Activated CD8-positive, alpha-beta T cell treated with anti-CD3 and anti-CD28 coated beads for 36 hours (primary cell): ENCODE results near the gene LIPC. TPM values are rescaled to one million over a fixed set of nuclear protein-coding genes. Genes with fewer than 3 reads are reported as not detected.

Experiments used
- ATAC-seq: fragments of 200-7000 bp; cut with Tn5 transposase; one replicate; pipeline ENCODE4 v1.10.0; 2021; ENCODE audit warnings: mild to moderate bottlenecking, moderate library complexity
- CTCF ChIA-PET: fragments of 350-600 bp; sonication (Branson Sonifier 250); formaldehyde crosslinking; loops from one replicate; lab custom pipeline; 2021; ENCODE audit warnings: antibody characterized with exemption; lab: Charles Lee
- POLR2A ChIA-PET: fragments of 350-600 bp; sonication (Branson Sonifier 250); formaldehyde crosslinking; loops from one replicate; lab custom pipeline; 2021; ENCODE audit warnings: antibody characterized with exemption; lab: Charles Lee
- DNase-seq: peaks from one replicate; pipeline ENCODE4 v3.0.0-alpha.2; 2020
- H3K27ac Mint-ChIP-seq: one replicate; pipeline ENCODE4 v1.8.0; 2021; ENCODE audit warnings: mild to moderate bottlenecking, mixed read lengths
- H3K27me3 Mint-ChIP-seq: one replicate; pipeline ENCODE4 v1.8.0; 2021; ENCODE audit warnings: mixed read lengths
- H3K36me3 Mint-ChIP-seq: one replicate; pipeline ENCODE4 v1.8.0; 2021; ENCODE audit warnings: low read depth, mixed read lengths
- H3K4me1 Mint-ChIP-seq: one replicate; pipeline ENCODE4 v1.8.0; 2021; ENCODE audit warnings: low read depth, mixed read lengths
- H3K4me3 Mint-ChIP-seq: one replicate; pipeline ENCODE4 v1.8.0; 2021; ENCODE audit warnings: mild to moderate bottlenecking, moderate library complexity, mixed read lengths
- H3K9me3 Mint-ChIP-seq: one replicate; pipeline ENCODE4 v1.8.0; 2021; ENCODE audit warnings: mixed read lengths
- intact Hi-C: fragments of 100-400 bp; cut with micrococcal nuclease; formaldehyde crosslinking; loops from one replicate; pipeline ENCODE4 v1.10.0; 2022
- total RNA-seq, 2 experiments: library from RNA; stranded (reverse); gene quantifications; one replicate each; pipeline ENCODE4 v1.2.3, GENCODE V29; 2021
- TF ChIP-seq, protein P1 (sequence below): fragments of 200-600 bp; IDR thresholded peaks from one replicate; pipeline ENCODE4 v1.8.0; 2022; ENCODE audit warnings: antibody characterized with exemption, mild to moderate bottlenecking

The LIPC gene
- total RNA-seq, 2 experiments from 2014 or later, result 1.0 to 1.2 TPM

DNA sequence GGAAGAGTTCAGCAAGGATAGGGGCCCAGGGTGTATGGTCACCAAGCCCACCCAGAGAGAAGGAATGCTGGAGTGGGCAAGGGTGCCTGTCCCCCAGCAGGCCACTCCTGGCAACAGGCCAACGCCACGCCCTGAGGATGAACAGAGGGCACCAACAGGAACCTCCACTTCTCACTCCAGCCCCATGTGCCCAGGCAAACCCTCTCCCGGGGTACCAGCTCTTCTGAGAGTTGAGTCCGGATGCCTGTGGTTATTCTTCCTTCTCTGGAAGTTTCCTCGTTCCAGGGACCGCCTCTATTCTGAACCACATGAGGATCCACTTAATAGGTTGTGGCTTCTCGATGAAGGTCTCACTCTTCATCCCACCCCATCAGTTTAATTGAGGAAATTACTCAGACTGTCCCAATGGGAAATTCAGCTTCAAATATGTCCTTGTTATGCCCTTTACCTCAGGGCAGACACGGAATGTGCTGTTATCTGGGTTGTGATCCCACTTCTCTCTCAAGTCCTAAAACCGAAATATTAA is 114.3 kb downstream of the LIPC start:
- ChIA-PET CTCF (no interaction called here), POLR2A (interaction anchor here (0.6 to 1.0 kb wide), 2 partner anchors 16 to 243 kb away, joined by 3 read pairs; no protein-coding TSS in a partner anchor)
- H3K4me3 Mint-ChIP-seq, result no peak overlapping the region
- H3K9me3 Mint-ChIP-seq, result no peaks in the 10 kb centered on the region
- TF ChIP-seq, protein P1, sequence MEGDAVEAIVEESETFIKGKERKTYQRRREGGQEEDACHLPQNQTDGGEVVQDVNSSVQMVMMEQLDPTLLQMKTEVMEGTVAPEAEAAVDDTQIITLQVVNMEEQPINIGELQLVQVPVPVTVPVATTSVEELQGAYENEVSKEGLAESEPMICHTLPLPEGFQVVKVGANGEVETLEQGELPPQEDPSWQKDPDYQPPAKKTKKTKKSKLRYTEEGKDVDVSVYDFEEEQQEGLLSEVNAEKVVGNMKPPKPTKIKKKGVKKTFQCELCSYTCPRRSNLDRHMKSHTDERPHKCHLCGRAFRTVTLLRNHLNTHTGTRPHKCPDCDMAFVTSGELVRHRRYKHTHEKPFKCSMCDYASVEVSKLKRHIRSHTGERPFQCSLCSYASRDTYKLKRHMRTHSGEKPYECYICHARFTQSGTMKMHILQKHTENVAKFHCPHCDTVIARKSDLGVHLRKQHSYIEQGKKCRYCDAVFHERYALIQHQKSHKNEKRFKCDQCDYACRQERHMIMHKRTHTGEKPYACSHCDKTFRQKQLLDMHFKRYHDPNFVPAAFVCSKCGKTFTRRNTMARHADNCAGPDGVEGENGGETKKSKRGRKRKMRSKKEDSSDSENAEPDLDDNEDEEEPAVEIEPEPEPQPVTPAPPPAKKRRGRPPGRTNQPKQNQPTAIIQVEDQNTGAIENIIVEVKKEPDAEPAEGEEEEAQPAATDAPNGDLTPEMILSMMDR, result no peak
- H3K4me1 Mint-ChIP-seq, result peaks cover 30% of the 10 kb centered on the region
- H3K36me3 Mint-ChIP-seq, result no peaks in the 10 kb centered on the region
- peak overlapping the region; percentile 89 for H3K27ac Mint-ChIP-seq
- intact Hi-C loops, result no loop called here
- H3K27me3 Mint-ChIP-seq, result no peaks in the 10 kb centered on the region
- DNase-seq (peak; percentile 15), ATAC-seq (no peak)

DNA sequence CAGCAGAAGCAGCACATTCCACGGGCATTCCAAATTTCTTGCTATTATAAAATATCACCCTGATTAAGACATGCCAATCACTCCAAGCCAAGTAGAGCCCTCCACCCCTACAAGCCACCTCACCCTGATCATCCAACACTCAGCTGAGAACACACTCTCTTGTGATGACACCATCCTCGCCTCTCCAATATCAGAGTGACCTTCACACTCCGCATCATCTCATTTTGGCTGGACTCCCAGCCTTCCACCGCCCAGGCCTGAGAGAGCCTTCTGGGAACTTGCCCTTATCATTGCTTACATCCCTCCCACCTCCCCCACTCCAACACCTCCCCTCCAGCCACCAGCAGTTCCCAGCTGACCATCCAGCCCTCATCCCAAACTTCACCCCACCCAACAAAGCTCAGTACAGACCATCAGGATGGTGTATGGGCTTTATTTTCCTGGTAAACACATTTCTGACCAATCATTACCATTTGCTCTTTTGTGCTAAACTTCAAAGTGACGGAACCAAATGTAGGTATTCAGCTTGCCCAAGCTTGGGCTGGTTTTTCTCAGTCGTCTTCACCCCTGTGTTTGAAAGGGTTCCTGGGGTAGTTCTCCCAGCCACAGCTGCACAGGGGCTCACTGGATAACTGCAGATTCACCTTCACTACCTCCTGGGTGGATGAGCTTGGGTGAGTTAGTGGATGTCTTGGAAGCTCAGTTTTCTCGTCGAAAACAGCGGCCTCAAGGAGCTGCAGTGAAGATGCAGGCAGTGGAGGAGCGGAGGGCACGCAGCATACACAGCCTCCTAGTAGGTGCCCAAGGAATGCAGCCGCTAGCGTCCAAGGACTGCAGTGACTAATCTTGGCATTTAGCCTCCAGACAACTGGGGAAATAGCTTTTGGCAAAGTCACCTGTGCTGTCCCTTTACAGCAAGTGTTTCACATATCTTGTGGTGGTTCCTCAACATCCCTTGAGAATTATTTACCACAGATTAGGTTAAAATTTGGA is 115.1 kb downstream of the LIPC start:
- no peak for ATAC-seq
- TF ChIP-seq, protein P1, result no peak
- Mint-ChIP-seq H3K36me3 (no peaks in the 10 kb centered on the region), H3K27ac (peak overlapping the region; percentile 70), H3K4me3 (no peak overlapping the region), H3K27me3 (no peaks in the 10 kb centered on the region), H3K9me3 (no peaks in the 10 kb centered on the region), H3K4me1 (peaks cover 38% of the 10 kb centered on the region)
- ChIA-PET CTCF (no interaction called here), POLR2A (no interaction called here)
- intact Hi-C loops, result no loop called here
- no peak for DNase-seq

DNA sequence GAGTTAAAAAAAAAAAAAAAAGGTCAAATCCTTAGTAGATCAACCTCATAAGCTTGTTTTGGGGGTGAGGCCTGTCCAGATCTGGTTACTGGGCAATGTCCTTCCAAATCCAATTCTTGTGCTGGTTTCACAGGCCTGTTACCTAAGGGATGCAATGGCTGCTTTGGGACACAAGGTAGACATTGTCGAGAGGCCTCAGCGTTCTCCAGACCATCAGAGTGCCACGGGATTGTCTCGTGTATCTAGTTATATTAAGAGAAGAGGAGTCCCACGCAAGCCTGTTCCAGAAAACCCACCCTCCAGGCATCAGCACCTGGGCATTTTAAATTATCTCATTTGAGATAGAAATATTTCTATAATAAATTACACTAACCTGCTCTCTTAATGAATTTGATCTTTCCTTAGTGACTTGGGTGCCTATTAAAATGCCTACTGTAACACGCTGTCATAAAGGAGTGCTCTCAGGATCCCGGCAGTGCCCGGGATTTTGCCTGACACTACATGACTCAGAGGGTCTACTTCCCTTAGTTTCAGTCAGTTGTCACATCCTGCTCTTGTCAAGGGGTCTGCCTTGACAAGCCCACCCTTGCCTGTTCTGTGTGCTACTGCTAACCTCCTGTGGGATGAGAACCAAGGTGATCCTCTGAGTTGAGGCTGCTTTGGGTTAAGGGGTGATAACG is 116.0 kb downstream of the LIPC start:
- TF ChIP-seq, protein P1, result no peak

DNA sequence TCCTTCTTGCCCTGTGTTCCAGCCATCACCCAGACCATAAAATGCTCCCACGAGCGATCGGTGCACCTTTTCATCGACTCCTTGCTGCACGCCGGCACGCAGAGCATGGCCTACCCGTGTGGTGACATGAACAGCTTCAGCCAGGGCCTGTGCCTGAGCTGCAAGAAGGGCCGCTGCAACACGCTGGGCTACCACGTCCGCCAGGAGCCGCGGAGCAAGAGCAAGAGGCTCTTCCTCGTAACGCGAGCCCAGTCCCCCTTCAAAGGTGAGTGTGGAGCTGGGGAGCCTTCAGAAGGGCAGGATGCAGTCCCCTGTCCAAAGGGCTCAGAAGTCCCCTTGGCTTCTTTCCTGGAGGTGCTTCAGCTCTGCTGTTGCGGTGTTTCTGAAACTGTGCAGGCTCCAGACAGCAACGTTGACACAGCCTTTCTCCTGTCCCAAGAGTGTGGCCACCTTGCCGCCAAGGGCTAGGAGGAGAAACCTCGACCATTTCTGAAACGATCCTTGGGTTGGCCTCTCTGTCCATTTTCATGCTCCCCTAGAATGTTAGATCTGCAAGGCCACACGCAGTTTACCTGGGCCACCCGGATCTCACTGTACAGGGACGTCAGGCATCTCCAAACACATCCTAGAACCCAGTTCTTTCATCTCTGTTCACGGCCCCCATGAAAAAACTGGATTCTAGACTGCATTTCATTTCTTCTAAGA is 116.7 kb downstream of the LIPC start:
- ChIA-PET CTCF (no interaction called here), POLR2A (interaction anchor here (0.6 kb wide), 1 partner anchor 8 kb away, joined by 3 read pairs; no protein-coding TSS in a partner anchor)
- no peak overlapping the region for H3K27ac Mint-ChIP-seq
- no peak overlapping the region for H3K4me3 Mint-ChIP-seq
- no peaks in the 10 kb centered on the region for H3K9me3 Mint-ChIP-seq
- peaks cover 41% of the 10 kb centered on the region for H3K4me1 Mint-ChIP-seq
- no peaks in the 10 kb centered on the region for H3K36me3 Mint-ChIP-seq
- TF ChIP-seq, protein P1, result no peak
- intact Hi-C loops, result no loop called here
- DNase-seq, result no peak
- no peak for ATAC-seq
- H3K27me3 Mint-ChIP-seq, result no peaks in the 10 kb centered on the region

More for the DNA sequence above, 116.0 kb downstream of the LIPC start:
- Mint-ChIP-seq H3K27me3 (no peaks in the 10 kb centered on the region), H3K36me3 (no peaks in the 10 kb centered on the region), H3K27ac (peak overlapping the region; percentile 28), H3K4me1 (peaks cover 41% of the 10 kb centered on the region), H3K9me3 (no peaks in the 10 kb centered on the region), H3K4me3 (no peak overlapping the region)
- POLR2A ChIA-PET, result no interaction called here
- intact Hi-C loops, result no loop called here
- ATAC-seq, result no peak
- CTCF ChIA-PET, result no interaction called here
- no peak for DNase-seq
